Spinal cord (tissue), 10 donors: ENCODE results near the gene SHISA9. TPM values are rescaled to one million over a fixed set of nuclear protein-coding genes. Genes with fewer than 3 reads are reported as not detected.

Experiments used
- DNase-seq, 6 donors: peaks; one replicate each; pipeline versions ENCODE4 v3.0.0 to v3.0.0-alpha.2; 2013 to 2015; ENCODE audit warnings: low spot score in 6 of 6, low read depth in 4 of 6
- H3K27ac ChIP-seq: one replicate; pipeline ENCODE4 v1.5.1; 2013; ENCODE audit warnings: low read depth, low read length, control low read depth
- H3K27me3 ChIP-seq: one replicate; pipeline ENCODE4 v1.6.1; 2013; ENCODE audit warnings: low read length; ENCODE audit not compliant: control insufficient read depth, insufficient read depth
- H3K36me3 ChIP-seq: one replicate; pipeline ENCODE4 v1.6.1; 2013; ENCODE audit warnings: low read length; ENCODE audit not compliant: control insufficient read depth, insufficient read depth
- H3K4me1 ChIP-seq: one replicate; pipeline ENCODE4 v1.6.1; 2013; ENCODE audit warnings: low read length; ENCODE audit not compliant: control insufficient read depth, insufficient read depth
- H3K4me3 ChIP-seq: one replicate; pipeline ENCODE4 v1.5.1; 2013; ENCODE audit warnings: low read depth, low read length, control low read depth
- H3K9me3 ChIP-seq: one replicate; pipeline ENCODE4 v1.6.1; 2013; ENCODE audit warnings: low read length; ENCODE audit not compliant: control insufficient read depth, insufficient read depth
- WGBS: methylation state at CpG from one replicate; pipeline ENCODE4 v1.1.5; 2013; ENCODE audit warnings: missing lambda C conversion rate; ENCODE audit not compliant: insufficient coverage; 5-methylcytosine and 5-hydroxymethylcytosine counted together
- polyA plus RNA-seq, 2 donors: library from polyadenylated mRNA; unstranded; fragments of 120-200 nt; gene quantifications; one replicate each; pipeline ENCODE4 v1.2.1, GENCODE V29; 2013; ENCODE audit not compliant: insufficient read length in 2 of 2
- total RNA-seq, 2 donors: library from RNA; depleted of rRNA in 1 of 2; stranded (reverse); fragments of 120-200 nt in 1 of 2; fragments of >200 nt in 1 of 2; gene quantifications; one replicate each; pipeline versions ENCODE4 v1.2.3 to v1.2.4, GENCODE V29; 2013 to 2014
- donor health status: healthy.

SHISA9 gene
- total and polyA plus RNA-seq, 4 donors: 6.2 to 23.3 (median 14.7) TPM

- H3K27ac ChIP-seq: no peak overlapping the region
- H3K4me3 ChIP-seq: no peak overlapping the region
- H3K27me3 ChIP-seq: no peaks in the 10 kb centered on the region
- DNase-seq: peak in 1 of 6 donors; percentile 59
- no peaks in the 10 kb centered on the region for H3K36me3 ChIP-seq
- WGBS: no CpG with 5 or more reads among the region's 1 CpG
- H3K4me1 ChIP-seq: no peaks in the 10 kb centered on the region
- no peaks in the 10 kb centered on the region for H3K9me3 ChIP-seq
Observed at GRCh38 chr16:13047276-13047675, 145.9 kb downstream of the SHISA9 start.

GRCh38 chr16:13049688-13050087, 148.3 kb downstream of the SHISA9 start:
- Histone ChIP-seq H3K4me3 (no peak overlapping the region), H3K27me3 (no peaks in the 10 kb centered on the region), H3K4me1 (no peaks in the 10 kb centered on the region), H3K9me3 (no peaks in the 10 kb centered on the region), H3K27ac (no peak overlapping the region), H3K36me3 (no peaks in the 10 kb centered on the region)
- WGBS: no CpG with 5 or more reads among the region's 3 CpGs
- DNase-seq: no peak

GRCh38 chr16:13052431-13052830, 151.0 kb downstream of the SHISA9 start:
- DNase-seq: peak in 2 of 6 donors; percentile 62
- H3K27ac ChIP-seq: no peak overlapping the region
- WGBS: no CpG with 5 or more reads among the region's 1 CpG
- H3K4me3 ChIP-seq: no peak overlapping the region
- H3K4me1 ChIP-seq: peaks cover 2% of the 10 kb centered on the region
- H3K36me3 ChIP-seq: no peaks in the 10 kb centered on the region
- no peaks in the 10 kb centered on the region for H3K9me3 ChIP-seq
- no peaks in the 10 kb centered on the region for H3K27me3 ChIP-seq

- H3K9me3 ChIP-seq: no peaks in the 10 kb centered on the region
- H3K27ac ChIP-seq: no peak overlapping the region
- 25% methylated on average over 1 of the region's 3 CpGs for WGBS
- H3K4me3 ChIP-seq: no peak overlapping the region
- peaks cover 2% of the 10 kb centered on the region for H3K4me1 ChIP-seq
- H3K27me3 ChIP-seq: no peaks in the 10 kb centered on the region
- DNase-seq: peak in 1 of 6 donors; percentile 40
- no peaks in the 10 kb centered on the region for H3K36me3 ChIP-seq
Observed at GRCh38 chr16:13055480-13055879, 154.1 kb downstream of the SHISA9 start.

GRCh38 chr16:13056607-13057006, 155.2 kb downstream of the SHISA9 start:
- H3K36me3 ChIP-seq: no peaks in the 10 kb centered on the region
- DNase-seq: no peak
- WGBS: 75% methylated on average over 5 of the region's 5 CpGs

GRCh38 chr16:13060932-13061331, 159.5 kb downstream of the SHISA9 start:
- no peaks in the 10 kb centered on the region for H3K36me3 ChIP-seq
- no peak overlapping the region for H3K4me3 ChIP-seq
- H3K4me1 ChIP-seq: peaks cover 2% of the 10 kb centered on the region
- no peak overlapping the region for H3K27ac ChIP-seq
- DNase-seq: peak in 1 of 6 donors; percentile 41
- no peaks in the 10 kb centered on the region for H3K27me3 ChIP-seq
- WGBS: 60% methylated on average over 7 of the region's 13 CpGs
- no peaks in the 10 kb centered on the region for H3K9me3 ChIP-seq

More at GRCh38 chr16:13056607-13057006, 155.2 kb downstream of the SHISA9 start:
- Histone ChIP-seq H3K9me3 (no peaks in the 10 kb centered on the region), H3K4me1 (peaks cover 2% of the 10 kb centered on the region), H3K27ac (no peak overlapping the region), H3K4me3 (no peak overlapping the region), H3K27me3 (no peaks in the 10 kb centered on the region)

GRCh38 chr16:13061691-13062090, 160.3 kb downstream of the SHISA9 start:
- Histone ChIP-seq H3K27me3 (no peaks in the 10 kb centered on the region), H3K9me3 (no peaks in the 10 kb centered on the region), H3K27ac (no peak overlapping the region), H3K4me1 (peaks cover 2% of the 10 kb centered on the region), H3K36me3 (no peaks in the 10 kb centered on the region), H3K4me3 (no peak overlapping the region)
- WGBS: 45% methylated on average over 6 of the region's 9 CpGs
- DNase-seq: peak in 1 of 6 donors; percentile 61

- Histone ChIP-seq H3K4me3 (no peak overlapping the region), H3K27me3 (no peaks in the 10 kb centered on the region), H3K4me1 (no peaks in the 10 kb centered on the region), H3K9me3 (no peaks in the 10 kb centered on the region), H3K36me3 (no peaks in the 10 kb centered on the region), H3K27ac (no peak overlapping the region)
- no peak for DNase-seq
- 100% methylated on average over 2 of the region's 2 CpGs for WGBS
Observed at GRCh38 chr16:13062219-13062618, 160.8 kb downstream of the SHISA9 start.

- Histone ChIP-seq H3K36me3 (no peaks in the 10 kb centered on the region), H3K9me3 (no peaks in the 10 kb centered on the region), H3K27ac (no peak overlapping the region), H3K4me1 (no peaks in the 10 kb centered on the region), H3K4me3 (no peak overlapping the region), H3K27me3 (no peaks in the 10 kb centered on the region)
- no peak for DNase-seq
- WGBS: 96% methylated on average over 9 of the region's 10 CpGs
Observed at GRCh38 chr16:13063457-13063856, 162.1 kb downstream of the SHISA9 start.

GRCh38 chr16:13064821-13065220, 163.4 kb downstream of the SHISA9 start:
- DNase-seq: no peak
- H3K4me1 ChIP-seq: peaks cover 2% of the 10 kb centered on the region
- H3K36me3 ChIP-seq: no peaks in the 10 kb centered on the region
- H3K27ac ChIP-seq: no peak overlapping the region
- no peaks in the 10 kb centered on the region for H3K27me3 ChIP-seq
- no peaks in the 10 kb centered on the region for H3K9me3 ChIP-seq
- 50% methylated on average over 1 of the region's 1 CpG for WGBS
- H3K4me3 ChIP-seq: no peak overlapping the region
